T-helper 1 cell treated with Interleukin-12 subunit alpha and Interleukin-12 subunit beta and Interleukin-4 antibody, amounts not matched to agents 30 μg/mL and 1 μg/mL, for 36 hours (primary cell): Measurements from ENCODE around the gene HOXA13.

Experiments
- H3K27ac Mint-ChIP-seq: one replicate; pipeline ENCODE4 v1.8.0; 2021; ENCODE audit warnings: mild to moderate bottlenecking, mixed read lengths
- H3K27me3 Mint-ChIP-seq: one replicate; pipeline ENCODE4 v1.8.0; 2021; ENCODE audit warnings: low read depth, mixed read lengths
- H3K36me3 Mint-ChIP-seq: one replicate; pipeline ENCODE4 v1.8.0; 2021; ENCODE audit warnings: low read depth, mixed read lengths
- H3K4me1 Mint-ChIP-seq: one replicate; pipeline ENCODE4 v1.8.0; 2021; ENCODE audit warnings: low read depth, mixed read lengths
- H3K4me3 Mint-ChIP-seq: one replicate; pipeline ENCODE4 v1.8.0; 2021; ENCODE audit warnings: mild to moderate bottlenecking, moderate library complexity, mixed read lengths
- H3K9me3 Mint-ChIP-seq: one replicate; pipeline ENCODE4 v1.8.0; 2021; ENCODE audit warnings: mixed read lengths

HOXA13 gene

DNA sequence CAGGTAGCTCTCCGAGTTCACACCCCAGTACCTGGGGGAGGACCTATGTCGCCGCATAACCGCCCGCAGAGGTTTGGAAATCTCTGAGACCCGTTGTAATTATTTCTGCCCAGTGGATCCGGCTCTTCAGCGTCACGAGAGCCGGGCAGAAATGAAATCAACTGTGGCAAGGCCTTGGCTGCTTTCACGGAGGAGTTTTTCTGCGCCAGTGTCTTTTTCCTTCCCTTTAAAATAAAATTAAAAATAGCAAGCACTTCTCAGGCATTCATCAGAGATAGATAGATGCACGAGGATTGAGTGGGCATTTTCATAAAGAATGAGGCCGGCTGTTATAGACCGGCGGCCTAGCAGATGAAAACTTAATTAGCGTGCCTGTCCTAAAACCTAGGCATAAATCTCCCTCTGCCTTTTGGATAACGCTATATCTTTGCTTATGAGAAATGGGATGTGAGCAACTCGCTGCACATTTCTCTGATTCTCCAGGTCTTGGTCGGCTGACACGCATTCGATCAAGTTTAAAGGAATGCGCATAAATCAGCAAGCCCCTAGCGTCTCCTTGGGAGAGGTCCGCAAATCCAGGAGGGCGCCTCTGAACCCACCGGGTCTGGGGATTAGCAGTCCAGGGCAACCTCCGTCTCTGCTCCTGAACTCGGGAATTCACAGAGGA lies 6.4 kb downstream of the HOXA13 start:
- no peak overlapping the region for H3K4me3 Mint-ChIP-seq
- H3K27ac Mint-ChIP-seq: no peak overlapping the region
- peaks cover 11% of the 10 kb centered on the region for H3K4me1 Mint-ChIP-seq
- peaks cover 6% of the 10 kb centered on the region for H3K36me3 Mint-ChIP-seq
- H3K27me3 Mint-ChIP-seq: peaks cover 89% of the 10 kb centered on the region
- H3K9me3 Mint-ChIP-seq: no peaks in the 10 kb centered on the region

DNA sequence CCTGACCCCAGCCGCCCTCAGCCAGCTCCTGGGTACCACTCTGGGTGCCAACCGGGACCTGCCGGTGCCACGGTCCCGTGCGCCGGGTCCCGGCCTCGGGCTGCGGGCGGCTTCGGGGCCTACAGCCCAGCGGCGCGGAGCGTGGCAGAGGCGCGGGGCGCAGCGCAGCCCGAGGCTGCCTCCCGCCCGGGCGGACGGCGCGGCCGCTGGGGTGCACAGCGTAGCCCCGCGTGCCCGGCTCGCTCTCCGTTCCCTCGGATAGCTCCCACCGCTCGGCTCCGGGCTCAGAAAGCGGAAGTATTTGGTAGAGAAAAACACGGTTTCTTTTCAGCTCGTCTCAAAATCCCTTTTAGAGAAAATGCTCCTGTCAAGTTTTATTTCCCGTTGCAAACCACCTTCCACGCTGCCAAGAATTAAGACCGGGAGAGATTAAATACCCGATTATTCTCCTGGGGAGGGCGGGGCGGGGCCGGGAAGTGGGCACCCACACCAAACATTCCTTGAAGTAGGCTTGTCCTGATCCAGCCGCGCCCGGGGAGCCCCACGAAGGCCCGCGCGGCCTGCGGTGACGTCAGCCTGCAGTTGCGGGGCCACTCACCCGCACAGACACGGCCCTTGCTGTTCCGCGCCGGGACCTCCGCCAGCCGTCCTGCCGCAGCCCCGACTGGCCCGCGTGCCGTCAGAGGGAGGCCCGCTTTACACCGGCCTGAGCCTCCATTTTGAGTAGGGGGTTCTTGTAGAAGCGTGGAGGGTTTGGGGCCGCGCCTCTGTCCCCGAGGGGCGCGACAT lies 7.2 kb downstream of the HOXA13 start:
- Mint-ChIP-seq H3K9me3 (no peaks in the 10 kb centered on the region), H3K4me1 (peaks cover 10% of the 10 kb centered on the region), H3K27me3 (peaks cover 89% of the 10 kb centered on the region), H3K4me3 (no peak overlapping the region), H3K27ac (no peak overlapping the region), H3K36me3 (peaks cover 6% of the 10 kb centered on the region)

GRCh38 chr7:27191833-27192545 lies 7.9 kb downstream of the HOXA13 start:
- H3K27ac Mint-ChIP-seq: no peak overlapping the region
- no peak overlapping the region for H3K4me3 Mint-ChIP-seq

DNA sequence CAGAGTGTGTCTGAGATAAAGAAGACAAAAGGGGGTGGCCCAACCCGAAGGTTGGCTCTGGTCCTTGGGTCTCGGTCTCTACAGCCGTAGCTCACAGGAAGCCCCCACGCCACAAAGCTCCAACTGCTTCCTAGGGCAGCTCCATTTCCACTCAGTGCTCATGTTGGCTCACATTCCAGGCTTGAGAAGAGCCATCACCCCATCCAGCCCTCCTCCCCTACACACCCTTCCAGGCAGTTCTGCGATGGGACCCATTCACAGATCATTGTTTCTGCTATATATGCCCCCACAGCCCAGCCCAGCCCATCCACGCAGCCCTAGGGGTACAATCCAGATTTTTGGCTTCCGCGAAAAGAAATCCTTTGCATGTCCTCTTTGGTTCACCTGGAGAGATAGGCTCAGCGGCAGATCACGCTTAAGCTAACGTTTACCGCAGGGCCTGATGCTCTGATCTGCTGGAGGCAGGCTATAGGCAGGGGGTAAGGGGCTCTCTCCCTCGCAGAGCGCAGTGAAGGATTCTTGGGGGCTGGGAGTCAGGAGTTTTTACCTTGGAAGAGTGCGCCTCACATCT lies 8.6 kb downstream of the HOXA13 start:
- peaks cover 6% of the 10 kb centered on the region for H3K36me3 Mint-ChIP-seq
- H3K27me3 Mint-ChIP-seq: peaks cover 89% of the 10 kb centered on the region
- H3K4me3 Mint-ChIP-seq: no peak overlapping the region
- no peaks in the 10 kb centered on the region for H3K9me3 Mint-ChIP-seq
- peaks cover 13% of the 10 kb centered on the region for H3K4me1 Mint-ChIP-seq
- no peak overlapping the region for H3K27ac Mint-ChIP-seq

More at GRCh38 chr7:27191833-27192545, 7.9 kb downstream of the HOXA13 start:
- Mint-ChIP-seq H3K36me3 (peaks cover 6% of the 10 kb centered on the region), H3K9me3 (no peaks in the 10 kb centered on the region), H3K27me3 (peaks cover 89% of the 10 kb centered on the region), H3K4me1 (peaks cover 10% of the 10 kb centered on the region)

- Mint-ChIP-seq H3K27me3 (peaks cover 92% of the 10 kb centered on the region), H3K27ac (peak overlapping the region; percentile 33), H3K36me3 (peaks cover 6% of the 10 kb centered on the region), H3K4me3 (peak overlapping the region; percentile 25), H3K9me3 (no peaks in the 10 kb centered on the region), H3K4me1 (peaks cover 19% of the 10 kb centered on the region)
These were observed 9.7 kb downstream of the HOXA13 start for GRCh38 chr7:27189997-27190748.

DNA sequence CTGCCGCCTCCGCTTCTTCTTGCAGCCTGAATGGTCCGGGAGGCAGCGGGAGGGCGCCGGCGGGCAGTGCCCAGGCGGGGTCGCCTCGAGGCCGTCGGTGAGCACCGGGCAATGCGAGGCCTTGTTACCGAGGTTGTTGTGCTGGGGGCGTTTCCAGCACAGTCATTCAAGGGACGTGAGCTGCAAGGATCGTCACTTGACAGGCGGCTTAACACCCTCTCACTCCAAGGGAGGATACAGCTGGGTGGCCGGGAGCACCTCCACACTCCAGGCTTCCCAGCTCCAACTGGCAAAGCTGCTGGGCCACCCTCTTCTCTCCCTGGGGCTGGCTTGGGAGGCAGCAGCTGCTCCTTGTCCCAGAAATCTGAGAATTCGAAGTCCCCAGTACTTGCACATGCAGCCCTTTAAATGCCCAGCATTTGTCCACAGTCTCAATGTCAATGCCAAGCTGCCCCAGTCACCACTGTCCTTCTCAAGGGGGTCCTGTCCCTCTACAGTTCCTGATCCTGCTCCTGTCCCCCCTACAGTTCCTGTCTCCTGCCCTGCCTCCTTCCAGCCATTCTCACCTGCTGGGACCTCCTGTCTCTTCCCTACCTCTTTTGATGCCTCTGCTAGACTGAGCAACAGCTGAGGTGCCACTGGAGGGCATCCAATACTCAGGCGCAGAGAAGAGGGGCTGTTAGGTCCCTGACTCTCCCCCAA lies 10.4 kb downstream of the HOXA13 start:
- no peaks in the 10 kb centered on the region for H3K9me3 Mint-ChIP-seq
- H3K36me3 Mint-ChIP-seq: peaks cover 10% of the 10 kb centered on the region
- H3K27me3 Mint-ChIP-seq: peaks cover 92% of the 10 kb centered on the region
- H3K27ac Mint-ChIP-seq: peak overlapping the region; percentile 33
- peaks cover 23% of the 10 kb centered on the region for H3K4me1 Mint-ChIP-seq
- H3K4me3 Mint-ChIP-seq: no peak overlapping the region

DNA sequence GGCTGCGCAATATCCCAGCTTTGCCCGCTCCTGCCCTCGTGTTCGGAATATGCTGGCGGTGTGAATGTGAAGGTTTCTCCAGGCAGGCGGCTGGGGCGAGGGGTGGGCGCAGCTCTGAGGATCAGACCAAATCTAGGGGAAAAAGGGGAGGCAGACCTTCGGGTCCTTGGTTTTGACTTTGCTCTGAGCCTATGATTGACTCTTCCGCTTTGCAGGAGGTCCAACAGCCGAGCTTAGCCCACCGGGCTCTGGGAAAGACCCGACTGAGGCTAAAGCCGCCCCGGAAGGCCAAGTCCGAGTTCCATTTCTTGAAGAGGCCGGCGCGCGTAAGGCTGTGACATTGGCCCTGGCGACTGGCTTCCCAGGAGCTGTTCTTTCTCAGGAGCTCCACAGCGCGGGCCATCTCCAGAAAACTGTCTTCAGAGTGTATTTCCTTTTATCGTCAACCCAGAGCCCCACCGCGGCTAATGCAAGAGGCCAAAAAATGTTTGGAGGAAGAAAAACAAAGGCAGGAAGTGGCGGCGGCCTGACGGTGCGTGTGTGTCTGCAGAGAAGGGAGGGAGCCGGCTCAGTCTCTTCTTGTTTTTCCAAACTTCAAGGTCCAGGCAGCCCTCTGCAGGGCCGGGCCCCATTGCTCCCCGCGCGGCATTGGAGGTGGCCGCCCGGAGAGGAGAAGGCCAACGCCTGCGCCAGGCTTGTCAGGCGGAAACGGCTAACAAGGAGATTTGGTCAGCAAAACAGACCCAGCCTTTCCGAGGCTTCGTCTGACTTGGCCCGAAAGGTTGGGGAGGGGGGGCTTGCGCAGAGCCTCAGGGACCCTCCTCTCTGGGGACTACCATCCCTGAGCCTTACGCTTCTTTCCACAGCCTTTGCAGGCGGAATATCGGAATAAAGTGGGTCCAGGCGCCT lies 11.3 kb downstream of the HOXA13 start:
- H3K4me1 Mint-ChIP-seq: peaks cover 23% of the 10 kb centered on the region
- peak overlapping the region; percentile 36 for H3K27ac Mint-ChIP-seq
- H3K36me3 Mint-ChIP-seq: peaks cover 10% of the 10 kb centered on the region

GRCh38 chr7:27187475-27188385 lies 12.2 kb downstream of the HOXA13 start:
- H3K4me1 Mint-ChIP-seq: peaks cover 22% of the 10 kb centered on the region

More for the DNA sequence above, 11.3 kb downstream of the HOXA13 start:
- Mint-ChIP-seq H3K4me3 (peak overlapping the region; percentile 42), H3K27me3 (peaks cover 88% of the 10 kb centered on the region), H3K9me3 (no peaks in the 10 kb centered on the region)

GRCh38 chr7:27186668-27187474 lies 13.0 kb downstream of the HOXA13 start:
- Mint-ChIP-seq H3K27me3 (peaks cover 91% of the 10 kb centered on the region), H3K4me3 (no peak overlapping the region), H3K9me3 (no peaks in the 10 kb centered on the region), H3K4me1 (peaks cover 21% of the 10 kb centered on the region), H3K36me3 (peaks cover 10% of the 10 kb centered on the region), H3K27ac (no peak overlapping the region)

More at GRCh38 chr7:27187475-27188385, 12.2 kb downstream of the HOXA13 start:
- Mint-ChIP-seq H3K27ac (peak overlapping the region; percentile 41), H3K9me3 (no peaks in the 10 kb centered on the region), H3K4me3 (peak overlapping the region; percentile 42), H3K36me3 (peaks cover 10% of the 10 kb centered on the region), H3K27me3 (peaks cover 88% of the 10 kb centered on the region)

- Mint-ChIP-seq H3K4me3 (peak overlapping the region; percentile 63), H3K27ac (peak overlapping the region; percentile 87), H3K9me3 (no peaks in the 10 kb centered on the region), H3K27me3 (peaks cover 92% of the 10 kb centered on the region), H3K4me1 (peaks cover 21% of the 10 kb centered on the region), H3K36me3 (peaks cover 10% of the 10 kb centered on the region)
These were observed 13.8 kb downstream of the HOXA13 start for GRCh38 chr7:27185854-27186667.
